HG02571 (cell line): Measurements from ENCODE around the gene EPDR1.
"Not testable (repeated sequence)": the region's sequence is repeated elsewhere in the genome, so short reads cannot be mapped to it uniquely, and the experiment has no call there.

Experiments
- ATAC-seq: cut with Tn5 transposase; IDR thresholded peaks from one replicate; pipeline ENCODE4 v1.9.1; 2021; ENCODE audit warnings: mild to moderate bottlenecking, moderate library complexity; ENCODE audit not compliant: unreplicated experiment

Gene EPDR1

GRCh38 chr7:37927773-37928444 is 7.5 kb downstream of the EPDR1 start:
- no peak for ATAC-seq

GRCh38 chr7:37928878-37929277 is 8.4 kb downstream of the EPDR1 start:
- no peak for ATAC-seq

- ATAC-seq: no peak
These were observed 9.9 kb downstream of the EPDR1 start for GRCh38 chr7:37930226-37930948.

GRCh38 chr7:37932543-37932942 is 12.1 kb downstream of the EPDR1 start:
- ATAC-seq: no peak

DNA sequence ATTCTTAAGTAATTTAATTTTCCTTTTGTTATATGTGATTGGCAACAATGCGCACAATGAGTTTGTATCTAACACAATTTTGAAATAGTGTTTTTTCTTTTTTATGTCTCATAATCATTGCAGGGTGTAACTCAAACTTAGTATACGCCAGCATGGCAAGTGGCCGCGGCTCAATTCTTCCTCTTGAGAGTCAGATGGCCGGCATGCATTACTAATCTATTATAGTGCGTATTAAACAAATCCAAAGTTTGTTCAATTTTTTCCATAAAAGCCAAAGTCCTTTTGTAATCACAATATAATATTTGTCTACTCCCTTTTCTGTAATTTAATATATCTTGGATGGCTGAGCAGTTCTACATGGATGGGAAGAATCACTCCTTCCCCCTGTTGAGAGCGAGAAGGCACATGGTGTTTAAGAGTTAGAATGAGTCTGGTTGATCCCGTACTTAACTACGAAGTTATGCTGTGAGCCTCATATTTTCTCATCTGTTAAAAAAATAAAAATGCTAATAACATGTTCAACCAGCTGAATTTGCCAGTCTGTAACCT is 12.7 kb downstream of the EPDR1 start:
- no peak for ATAC-seq

DNA sequence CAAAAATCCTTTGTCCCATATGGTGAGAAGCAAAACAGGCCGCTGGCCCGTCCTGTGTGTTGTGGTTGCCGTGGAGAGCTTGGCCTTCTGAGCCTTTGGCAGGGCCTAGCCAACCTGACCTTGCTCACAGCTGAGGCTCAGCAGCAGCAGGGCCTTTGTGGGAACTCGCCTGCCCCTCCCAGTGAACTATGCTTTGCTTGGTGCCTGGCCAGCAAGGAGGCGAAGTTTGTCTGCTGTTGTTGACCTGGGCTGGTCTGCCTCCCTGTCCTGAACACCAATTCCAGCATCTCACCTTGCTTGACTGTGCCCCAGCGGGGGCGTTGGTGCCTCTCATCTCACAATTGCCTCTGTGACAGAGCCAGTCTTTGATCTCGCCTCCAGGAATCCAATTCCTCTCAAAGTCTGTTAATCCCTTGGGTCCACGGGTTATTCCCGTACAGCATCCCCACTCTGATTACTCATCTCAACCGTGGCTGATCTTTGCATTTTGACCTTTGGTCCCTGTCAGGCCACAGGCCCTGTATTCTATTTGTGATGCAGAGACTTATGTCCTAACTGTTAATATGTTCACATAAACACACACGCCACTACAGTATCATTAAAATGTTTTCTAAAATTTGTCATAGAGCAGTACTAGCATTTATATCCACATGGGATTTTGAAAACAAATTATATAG is 22.6 kb downstream of the EPDR1 start:
- ATAC-seq: no peak

- ATAC-seq: no peak
These were observed 23.7 kb downstream of the EPDR1 start for GRCh38 chr7:37943905-37944736.

DNA sequence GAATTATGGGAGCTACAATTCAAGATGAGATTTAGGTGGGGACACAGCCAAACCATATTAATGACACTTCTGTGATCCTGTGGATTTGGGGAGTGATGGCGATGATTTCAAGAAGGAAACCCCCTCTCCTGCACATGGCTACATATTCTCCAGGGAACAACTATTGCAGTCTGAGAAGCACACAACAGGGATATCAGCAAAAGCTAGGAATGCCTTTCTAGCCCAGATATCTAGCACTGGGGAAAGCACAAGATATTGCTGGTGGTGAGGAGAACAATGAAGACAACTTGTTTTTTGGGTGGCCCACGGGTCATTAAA is 24.3 kb downstream of the EPDR1 start:
- ATAC-seq: no peak

DNA sequence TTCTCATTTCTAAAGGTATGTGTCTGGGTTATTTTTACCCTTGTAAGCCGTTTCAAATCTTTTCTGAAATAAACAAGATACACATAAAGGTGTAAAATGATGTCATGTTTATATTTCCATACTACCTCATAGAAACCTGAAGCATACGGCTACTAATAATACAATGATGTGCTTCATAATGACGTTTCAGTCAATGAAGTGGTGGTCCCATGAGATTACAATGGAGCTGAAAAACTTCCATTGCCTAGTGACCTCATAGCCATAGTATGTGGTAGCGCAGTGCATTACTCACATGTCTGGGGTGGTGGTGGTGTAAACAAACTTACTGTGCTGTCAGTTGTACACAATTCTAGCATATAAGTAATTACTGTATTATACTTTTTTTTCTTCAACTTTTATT is 24.9 kb downstream of the EPDR1 start:
- no peak for ATAC-seq

GRCh38 chr7:37947138-37947940 is 26.9 kb downstream of the EPDR1 start:
- ATAC-seq: no peak

- no peak for ATAC-seq
These were observed 27.4 kb downstream of the EPDR1 start for GRCh38 chr7:37947941-37948210.

- ATAC-seq: no peak
These were observed 31.8 kb downstream of the EPDR1 start for GRCh38 chr7:37952240-37952639.

DNA sequence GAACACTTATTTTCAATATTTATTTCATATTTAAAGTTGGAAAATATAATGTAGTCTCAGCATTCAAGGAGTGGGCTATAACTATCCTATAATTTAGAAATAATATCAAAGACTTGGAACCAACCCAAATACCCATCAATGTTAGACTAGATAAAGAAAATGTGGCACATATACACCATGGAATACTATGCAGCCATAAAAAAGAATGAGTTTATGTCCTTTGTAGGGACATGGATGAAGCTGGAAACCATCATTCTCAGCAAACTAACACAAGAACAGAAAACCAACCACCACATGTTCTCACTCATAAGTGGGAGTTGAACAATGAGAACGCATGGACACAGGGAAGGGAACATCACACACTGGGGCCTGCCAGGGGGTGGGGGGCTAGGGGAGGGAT is 33.8 kb downstream of the EPDR1 start:
- not testable (repeated sequence) for ATAC-seq

DNA sequence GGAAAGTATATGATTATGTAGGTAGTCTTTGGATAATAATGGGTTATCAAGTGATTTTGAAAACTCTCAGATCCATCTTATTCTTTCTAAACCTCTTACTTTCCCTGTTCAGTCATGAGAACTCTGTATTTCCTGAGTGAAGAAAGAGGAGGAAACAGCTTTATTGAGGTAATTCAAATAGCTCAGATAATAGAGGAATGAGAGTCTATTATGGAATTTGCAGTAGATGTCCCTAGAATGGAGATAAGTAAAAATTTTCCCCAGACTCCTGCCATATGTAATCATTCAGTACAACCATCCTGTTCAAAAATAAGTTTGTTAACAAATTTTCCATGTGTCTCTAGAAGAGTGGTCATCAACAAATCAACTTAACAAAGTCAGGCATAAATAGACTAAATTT is 36.4 kb downstream of the EPDR1 start:
- no peak for ATAC-seq

GRCh38 chr7:37957221-37957970 is 37.0 kb downstream of the EPDR1 start:
- ATAC-seq: no peak

DNA sequence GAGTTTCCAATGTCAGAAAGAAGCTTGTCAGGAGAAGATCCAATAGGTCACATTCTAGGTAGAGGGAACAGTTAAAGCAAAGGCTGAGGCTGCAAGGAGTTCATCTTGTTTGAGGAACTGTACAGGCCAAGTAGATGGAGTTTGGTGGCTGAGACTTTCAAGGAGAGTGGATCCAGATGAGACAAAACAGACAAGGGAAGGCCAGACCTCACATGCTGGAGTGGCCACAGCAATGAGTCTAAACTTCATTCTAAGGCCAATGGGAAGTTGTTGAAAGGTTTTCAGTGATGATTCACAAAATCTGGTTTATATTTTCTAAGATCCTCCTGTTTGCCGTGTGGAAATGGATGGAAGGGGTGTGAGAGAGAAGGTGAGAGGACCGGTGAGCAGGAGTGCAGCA is 40.0 kb downstream of the EPDR1 start:
- no peak for ATAC-seq

- no peak for ATAC-seq
These were observed 40.8 kb downstream of the EPDR1 start for GRCh38 chr7:37961251-37961650.

GRCh38 chr7:37964196-37964595 is 43.8 kb downstream of the EPDR1 start:
- no peak for ATAC-seq

DNA sequence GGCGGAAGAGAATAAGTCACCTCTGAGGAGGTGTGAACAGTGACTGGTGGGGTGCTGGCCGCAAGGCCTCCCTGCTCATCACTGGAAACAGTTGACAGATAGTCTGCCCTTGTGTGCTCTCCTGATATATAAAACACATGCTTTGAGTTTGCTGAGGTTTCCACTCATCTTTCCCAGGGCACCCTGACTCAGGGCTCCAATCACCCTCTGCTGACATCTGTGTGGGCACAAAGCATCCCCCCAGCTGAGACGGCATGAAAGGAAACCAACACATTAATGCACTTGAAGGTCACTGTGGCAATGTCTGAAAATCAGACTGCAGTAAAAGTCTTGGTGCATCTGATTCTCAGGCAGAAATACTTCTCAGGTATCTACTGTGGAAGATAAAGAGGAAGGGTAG is 49.8 kb downstream of the EPDR1 start:
- ATAC-seq: no peak

GRCh38 chr7:37971491-37971890 is 51.1 kb downstream of the EPDR1 start:
- no peak for ATAC-seq
